Suppressor macrophage (primary cell): ENCODE measurements around the gene RCN2.

ENCODE experiments used
- DNase-seq, 4 experiments: peaks; one replicate each; pipeline ENCODE4 v3.0.0-alpha.2; 2020 to 2022

The RCN2 gene

GRCh38 chr15:76974456-76975036 is 43.0 kb downstream of the RCN2 start:
- DNase-seq: peak; percentile 50 to 73 (median 68)

DNA sequence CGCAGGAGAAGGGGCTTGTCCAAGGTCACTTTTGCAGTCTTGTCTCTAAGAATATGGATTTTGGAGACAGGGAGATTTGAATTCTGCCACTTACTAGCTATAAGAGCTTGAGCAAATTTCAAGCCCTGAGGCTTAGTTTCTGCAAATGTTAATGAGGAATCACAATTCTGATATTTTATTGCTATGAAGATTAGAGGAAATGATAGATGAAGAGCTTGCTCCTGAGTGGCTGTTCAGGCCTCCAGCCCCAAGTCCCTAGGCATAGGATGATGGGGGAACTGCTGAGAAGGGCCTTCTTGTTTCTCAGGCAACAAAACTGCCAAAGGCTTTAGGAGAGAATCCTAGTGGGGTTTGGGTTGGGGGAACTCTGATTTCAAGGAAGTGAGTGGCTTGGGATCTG is 44.6 kb downstream of the RCN2 start:
- DNase-seq: no peak

- peak; percentile 46 to 72 (median 62) for DNase-seq
These were observed 45.2 kb downstream of the RCN2 start for GRCh38 chr15:76976572-76977270.

GRCh38 chr15:76978522-76979330 is 47.2 kb downstream of the RCN2 start:
- no peak for DNase-seq

DNA sequence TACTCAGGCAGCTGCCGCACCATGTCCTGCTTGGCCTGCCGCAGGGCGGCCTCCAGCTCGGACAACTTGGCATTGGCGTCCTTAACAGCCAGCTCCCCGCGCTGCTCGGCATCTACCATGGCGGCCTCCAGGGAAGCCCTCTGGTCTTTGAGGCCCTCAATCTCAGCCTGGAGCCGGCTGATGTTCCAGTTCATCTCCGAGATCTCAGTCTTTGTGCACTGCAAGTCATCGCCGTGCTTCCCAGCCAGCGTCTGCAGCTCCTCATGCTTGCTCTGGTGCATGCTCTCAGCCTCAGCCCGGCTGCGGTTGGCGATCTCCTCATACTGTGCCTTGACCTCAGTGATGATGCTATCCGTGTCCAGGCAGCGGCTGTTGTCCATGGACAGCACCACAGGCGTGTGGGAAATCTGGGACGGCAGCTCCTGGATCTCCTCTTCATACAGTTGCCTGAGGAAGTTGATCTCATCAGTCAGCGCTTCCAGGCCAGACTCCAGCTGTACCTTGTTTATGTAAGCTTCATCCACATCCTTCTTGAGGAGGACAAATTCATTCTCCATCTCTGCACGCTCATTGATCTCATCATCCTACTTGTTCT is 47.9 kb downstream of the RCN2 start:
- no peak for DNase-seq

GRCh38 chr15:76979996-76980520 is 48.5 kb downstream of the RCN2 start:
- DNase-seq: no peak

DNA sequence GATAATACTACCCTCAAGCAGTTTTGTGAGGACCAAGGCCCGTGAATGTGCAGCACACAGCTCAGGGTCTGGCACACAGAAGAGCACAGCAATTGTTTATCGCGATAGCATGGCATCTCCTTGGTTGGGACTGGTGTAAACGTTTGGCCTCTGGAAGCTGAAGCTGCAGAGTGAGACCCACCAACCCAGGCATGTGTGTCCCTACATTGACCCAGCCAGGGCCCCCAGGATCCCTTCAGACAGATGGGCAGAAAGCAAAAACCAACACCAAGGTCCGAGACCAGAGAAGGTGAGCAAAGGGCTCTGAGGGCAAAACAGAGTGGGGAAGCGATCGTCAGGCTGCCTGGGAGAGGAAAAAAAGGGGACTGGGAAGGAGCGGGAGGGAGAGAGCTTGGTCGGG is 50.8 kb downstream of the RCN2 start:
- no peak for DNase-seq

- peak in 2 of 4 experiments; percentile 46 to 49 for DNase-seq
These were observed 51.2 kb downstream of the RCN2 start for GRCh38 chr15:76982756-76983155.

DNA sequence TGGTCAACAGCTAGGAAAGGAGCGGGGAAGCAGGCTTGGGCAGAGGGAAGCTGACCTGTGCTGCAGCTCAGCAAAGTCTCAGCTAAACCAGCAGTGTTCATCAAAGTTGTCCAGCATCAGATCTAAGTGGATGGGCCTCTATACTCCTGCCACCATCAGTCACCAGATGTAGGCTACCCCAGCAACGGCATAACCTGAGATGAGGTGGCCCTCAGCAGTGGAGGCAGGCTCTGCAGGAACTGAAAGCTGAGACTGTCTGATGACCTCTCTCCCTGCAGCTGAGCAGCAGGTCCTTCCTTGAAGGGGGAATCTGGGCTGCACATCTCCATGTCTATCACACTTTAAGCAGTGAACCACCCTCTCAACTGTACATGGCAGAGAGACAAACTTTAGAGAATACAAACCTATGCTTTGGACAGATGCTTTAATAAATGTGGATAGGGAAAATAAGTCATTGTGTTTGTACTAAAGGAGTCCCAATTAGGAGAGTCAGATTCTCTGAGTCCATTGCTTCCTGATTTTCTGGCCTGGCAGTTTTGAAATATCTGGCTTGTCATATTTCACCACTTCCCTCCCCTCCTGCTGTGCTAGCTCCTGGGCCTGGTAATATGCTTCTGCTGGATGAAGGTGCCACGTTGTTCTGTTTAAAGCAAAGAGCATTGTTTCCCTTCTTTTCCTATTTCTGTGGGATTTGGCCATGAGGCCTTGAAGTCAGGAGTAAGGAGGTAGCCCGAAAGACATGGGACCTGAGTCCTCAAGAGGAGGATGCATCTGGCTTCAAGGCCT is 52.2 kb downstream of the RCN2 start:
- DNase-seq: peak; percentile 71 to 87 (median 82)

DNA sequence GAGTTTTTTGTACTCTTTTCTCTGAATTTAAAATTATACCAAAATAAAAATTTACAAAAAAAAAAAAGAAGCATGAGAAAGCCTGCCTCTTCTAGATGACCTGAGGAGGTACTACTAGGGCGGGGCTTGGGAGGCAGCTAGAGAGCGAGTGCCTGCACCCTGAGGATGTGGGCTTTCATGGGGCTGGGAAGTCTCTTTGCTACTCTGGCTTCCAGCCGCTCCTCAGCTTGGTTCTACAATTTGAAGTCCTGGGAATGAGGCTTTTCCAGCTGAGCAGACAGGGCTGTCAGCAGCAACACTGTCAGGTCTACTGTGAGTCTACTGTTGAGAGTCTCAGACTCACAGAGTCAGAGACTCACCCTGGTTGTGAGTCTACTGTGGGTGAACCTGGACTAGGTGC is 55.2 kb downstream of the RCN2 start:
- no peak for DNase-seq

DNA sequence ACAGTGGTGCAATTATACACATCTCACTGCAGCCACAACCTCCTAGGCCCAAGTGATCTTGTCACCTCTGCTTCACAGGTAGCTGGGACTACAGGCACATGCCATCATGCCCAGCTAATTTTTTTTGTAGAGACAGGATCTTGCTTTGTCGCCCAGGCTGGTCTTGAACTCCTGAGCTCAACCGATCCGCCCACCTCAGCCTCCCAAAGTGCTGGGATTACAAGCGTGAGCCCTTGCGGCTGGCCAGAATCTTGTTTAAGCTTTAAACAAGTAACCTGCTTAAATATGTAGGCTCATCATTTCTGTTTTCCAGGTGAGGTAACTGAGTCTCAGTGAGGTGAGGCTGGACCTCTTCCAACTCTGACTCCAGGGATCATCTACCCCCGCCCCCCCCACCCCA is 55.7 kb downstream of the RCN2 start:
- DNase-seq: no peak

DNA sequence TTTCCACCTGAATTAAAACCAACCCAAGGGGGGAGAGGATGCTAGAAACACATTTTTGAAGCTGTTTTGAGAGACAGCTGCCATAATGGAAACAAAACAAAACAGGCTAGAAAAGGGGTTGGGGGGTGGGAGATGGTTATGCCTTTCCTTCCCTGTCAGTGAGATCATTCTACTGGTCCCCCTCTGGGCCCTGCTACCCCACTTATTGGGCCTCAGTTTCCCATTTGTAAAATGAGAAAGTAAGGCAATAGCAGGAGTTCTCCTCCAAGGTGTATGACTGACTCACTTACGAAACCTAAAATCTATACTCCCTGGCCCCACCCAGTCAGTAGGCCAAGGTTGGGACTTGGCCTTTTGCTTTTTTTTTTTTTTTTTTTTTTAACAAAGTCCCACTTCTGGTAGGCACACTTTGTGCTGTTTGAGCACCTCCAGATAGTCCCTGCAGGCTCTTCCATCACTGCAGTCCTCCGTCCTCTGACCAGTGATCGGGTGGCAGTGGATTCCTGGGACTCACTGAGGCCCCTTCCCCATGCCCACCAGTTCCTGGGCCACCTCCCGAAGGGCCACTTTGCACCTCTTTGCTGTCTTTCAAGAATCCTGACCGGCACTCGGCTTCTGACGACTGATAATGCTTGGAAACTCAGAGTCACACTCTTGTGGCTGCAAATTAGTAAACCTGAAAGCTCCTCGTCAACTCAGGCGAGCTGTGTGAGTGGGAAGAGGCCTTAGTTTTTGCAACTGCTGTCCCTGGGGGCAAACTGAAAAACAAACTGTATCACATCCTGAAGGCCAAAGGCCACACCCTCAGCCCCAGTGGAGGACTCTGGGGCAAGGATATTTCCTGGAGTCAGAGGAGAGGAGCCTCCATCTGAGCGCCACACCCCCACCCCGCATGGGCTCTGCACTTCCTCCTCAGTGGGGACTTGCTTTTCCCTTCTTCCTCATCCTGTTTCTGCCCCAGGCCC is 56.6 kb downstream of the RCN2 start:
- DNase-seq: peak; percentile 89 to 96 (median 93)

DNA sequence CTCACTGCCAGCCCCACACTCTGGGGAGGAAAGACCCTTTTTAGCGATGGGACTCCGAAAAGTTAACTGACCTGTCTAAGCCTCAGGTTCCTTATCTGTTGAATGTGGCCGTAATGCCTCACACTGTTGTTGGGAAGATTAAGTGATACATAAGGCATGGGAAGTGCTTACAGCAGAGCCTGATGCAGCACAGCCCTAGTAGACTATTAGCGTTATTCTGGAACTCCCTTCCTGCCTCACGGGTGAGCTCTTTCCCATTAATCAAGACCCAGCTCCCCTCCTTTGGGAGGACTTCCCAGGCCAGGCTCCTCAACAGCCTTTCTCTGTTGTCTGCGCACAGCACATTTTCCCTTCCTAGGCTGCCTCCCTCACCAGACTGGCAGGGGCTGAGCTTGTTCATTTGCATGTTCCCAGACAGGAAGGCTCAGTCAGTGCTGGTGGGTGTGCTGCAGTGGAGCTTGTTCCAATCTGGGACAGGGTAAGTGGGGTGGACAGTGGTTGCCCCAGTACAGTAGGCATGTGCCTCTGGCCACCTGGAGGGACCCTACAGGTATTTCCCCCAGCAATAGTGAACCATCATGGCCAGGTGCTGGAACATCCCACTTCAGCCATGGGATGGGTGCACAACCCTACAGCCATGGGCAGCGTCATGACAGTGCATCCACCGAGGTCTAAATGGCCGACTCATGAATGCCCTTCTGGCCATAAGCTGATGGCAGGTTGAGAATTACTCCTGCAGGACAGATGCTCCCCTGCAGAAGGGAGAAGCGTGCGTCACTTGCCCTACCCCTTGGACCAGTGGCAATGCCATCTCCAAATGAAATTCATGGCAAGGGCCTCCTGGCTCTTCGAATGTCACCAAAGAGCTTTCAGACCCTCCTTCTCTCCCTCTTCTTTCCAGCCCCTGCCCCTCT is 57.6 kb downstream of the RCN2 start:
- peak; percentile 52 to 73 (median 67) for DNase-seq

GRCh38 chr15:76991048-76991447 is 59.5 kb downstream of the RCN2 start:
- peak; percentile 85 to 93 (median 92) for DNase-seq

GRCh38 chr15:76991741-76992645 is 60.4 kb downstream of the RCN2 start:
- peak; percentile 56 to 87 (median 78) for DNase-seq

DNA sequence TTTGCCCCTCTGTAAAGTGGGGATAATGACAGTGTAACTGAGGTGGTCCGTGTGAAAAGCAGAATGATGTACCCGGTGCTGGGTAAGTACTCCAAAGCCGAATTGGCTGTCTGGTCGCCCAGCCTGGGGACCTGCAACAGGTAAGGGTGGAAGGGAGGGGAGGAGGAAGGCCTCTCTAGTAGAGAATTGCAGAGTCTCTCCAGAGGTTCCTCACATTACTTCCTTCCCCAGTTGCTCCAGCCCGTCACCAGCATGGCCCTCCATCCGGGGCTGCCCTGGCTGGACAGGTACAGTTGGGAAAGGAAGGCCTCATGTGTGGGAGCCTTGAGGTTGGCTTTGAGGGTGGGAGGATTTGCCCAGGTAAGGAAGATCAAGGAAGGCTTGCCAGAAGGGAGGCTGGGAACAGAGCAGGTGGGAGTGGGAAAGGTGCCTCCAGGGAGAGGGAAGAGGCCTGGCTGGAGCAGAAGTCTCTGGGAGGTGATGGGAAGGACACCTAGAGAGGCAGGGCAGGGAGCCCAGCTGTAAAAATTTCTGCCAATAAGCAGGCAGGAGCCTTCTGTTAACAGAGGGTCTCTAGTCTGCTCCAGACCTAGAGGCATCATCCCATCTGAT is 61.7 kb downstream of the RCN2 start:
- DNase-seq: peak in 1 of 4 experiments; percentile 30

GRCh38 chr15:76994001-76994400 is 62.5 kb downstream of the RCN2 start:
- DNase-seq: peak; percentile 75 to 90 (median 88)

- DNase-seq: no peak
These were observed 62.9 kb downstream of the RCN2 start for GRCh38 chr15:76994496-76994895.
